Measurements from ENCODE around the gene ZNF878.
A peak's percentile ranks its signal among the peaks of the same experiment; 100 is the strongest.

The ZNF878 gene

GRCh38 chr19:12035220-12036172, 17.3 kb downstream of the ZNF878 start, which contains the start of gene ZNF433:
TSS of gene ZNF433 (minus strand) at chr19:12035679. CDS start at chr19:12035539, 140 bp downstream.
- DNase-seq (ENCODE audit: low read depth in 2 of 2, low spot score in 1 of 2): peak; percentile 33 to 41

DNA sequence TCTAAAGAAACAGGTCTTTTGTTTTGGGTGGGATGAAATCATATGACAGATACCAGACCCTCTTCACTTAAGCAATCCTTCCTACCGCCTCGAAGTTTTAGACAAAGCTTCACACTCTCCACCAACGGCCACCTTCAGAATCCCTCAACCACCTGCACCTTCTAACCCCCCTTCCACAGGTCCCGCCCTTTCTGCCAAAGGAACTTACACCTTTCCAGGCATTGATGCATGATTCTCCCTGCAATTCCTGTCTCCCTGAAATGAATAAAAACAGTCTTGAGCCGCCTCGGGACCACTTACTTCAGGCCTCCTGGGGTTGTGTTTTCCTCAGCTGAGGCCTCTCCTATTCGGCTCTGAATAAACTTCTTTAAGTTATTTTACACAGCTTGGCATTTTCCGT, 18.1 kb downstream of the ZNF878 start:
- DNase-seq (ENCODE audit: low read depth in 2 of 2, low spot score in 1 of 2): no peak

GRCh38 chr19:12034198-12034597, 18.6 kb downstream of the ZNF878 start:
- no peak for DNase-seq (ENCODE audit: low read depth in 2 of 2, low spot score in 1 of 2)

DNA sequence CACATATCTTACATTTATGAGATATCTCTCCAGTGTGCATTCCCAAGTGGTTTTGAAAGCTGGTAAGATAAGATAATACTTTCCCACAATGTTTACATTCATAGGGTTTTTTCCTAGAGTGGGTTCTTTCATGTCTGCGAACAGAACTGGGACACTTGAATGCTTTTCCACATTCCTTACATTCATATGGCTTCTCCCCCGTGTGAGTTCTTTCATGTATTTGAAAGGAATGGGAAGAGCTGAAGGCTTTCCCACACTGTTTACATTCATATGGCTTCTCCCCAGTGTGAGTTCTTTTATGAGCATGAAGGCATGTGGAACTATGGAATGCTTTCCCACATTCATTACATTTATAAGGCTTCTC, 37.0 kb downstream of the ZNF878 start:
- DNase-seq (ENCODE audit: low read depth in 2 of 2, low spot score in 1 of 2): no peak

GRCh38 chr19:12015015-12015752, 37.6 kb downstream of the ZNF878 start:
- DNase-seq (ENCODE audit: low read depth in 2 of 2, low spot score in 1 of 2): no peak

DNA sequence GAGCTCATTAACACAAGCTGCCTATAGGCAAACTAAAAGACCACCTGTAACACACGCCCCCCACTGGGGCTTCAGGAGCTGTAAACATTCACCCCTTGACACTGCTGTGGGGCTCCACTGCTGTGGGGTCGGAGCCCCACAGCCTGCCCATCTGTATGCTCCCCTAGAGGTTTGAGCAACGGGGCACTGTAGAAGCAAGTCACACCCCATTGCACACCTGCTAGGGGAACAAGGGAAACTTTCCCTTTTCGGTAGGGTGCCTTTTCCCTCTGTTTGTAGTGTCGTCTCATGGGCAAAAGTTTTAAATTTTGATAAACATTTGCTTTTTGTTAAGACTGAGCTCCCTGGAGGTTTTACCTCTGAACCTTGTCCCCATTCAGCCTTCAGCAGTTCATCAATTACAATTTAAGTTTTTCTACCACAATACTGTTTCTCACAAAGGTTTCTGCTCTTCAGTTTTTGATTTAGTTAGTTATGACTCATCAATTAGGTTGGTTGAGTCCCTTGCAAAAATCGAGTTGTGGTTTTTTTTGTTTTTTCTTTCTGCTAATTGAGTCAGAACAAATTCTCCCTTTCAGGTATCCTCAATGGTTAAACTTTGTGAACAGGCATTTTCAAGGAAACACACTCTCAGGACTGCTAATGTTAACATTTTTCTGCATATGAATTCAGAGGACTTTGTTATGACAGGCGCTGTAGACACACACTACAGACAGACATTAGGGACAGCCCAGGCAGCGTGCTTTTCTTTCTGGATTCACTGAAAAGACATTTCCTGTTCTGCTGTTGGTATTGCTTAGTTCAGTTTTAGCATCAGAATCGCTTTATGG, 52.4 kb downstream of the ZNF878 start:
- no peak for DNase-seq (ENCODE audit: low read depth in 2 of 2, low spot score in 1 of 2)

GRCh38 chr19:11995174-11995573, 57.6 kb downstream of the ZNF878 start:
- DNase-seq (ENCODE audit: low read depth in 2 of 2, low spot score in 1 of 2): no peak
